Left renal cortex interstitium (tissue), 4 donors: ENCODE results near the gene TMEM163. TPM values are rescaled to one million over a fixed set of nuclear protein-coding genes. Genes with fewer than 3 reads are reported as not detected.
"Not testable (repeated sequence)": the region's sequence is repeated elsewhere in the genome, so short reads cannot be mapped to it uniquely, and the experiment has no call there.

Source experiments
- DNase-seq, 4 donors: peaks; one replicate each; pipeline ENCODE4 v3.0.0-alpha.2; 2013; ENCODE audit warnings: low read depth in 4 of 4, low spot score in 2 of 4, missing footprints in 1 of 4
- polyA plus RNA-seq, 4 donors: library from polyadenylated mRNA; unstranded; fragments of 120-200 nt; gene quantifications; one replicate each; pipeline ENCODE4 v1.2.1, GENCODE V29; 2013; ENCODE audit not compliant: insufficient read length in 4 of 4

TMEM163 gene
- polyA plus RNA-seq, 4 donors: 0.87 to 2.4 (median 1.3) TPM

GRCh38 chr2:134583997-134584520 is 134.7 kb downstream of the TMEM163 start:
- no peak for DNase-seq

- no peak for DNase-seq
Observed at GRCh38 chr2:134583462-134583861, 135.3 kb downstream of the TMEM163 start.

DNA sequence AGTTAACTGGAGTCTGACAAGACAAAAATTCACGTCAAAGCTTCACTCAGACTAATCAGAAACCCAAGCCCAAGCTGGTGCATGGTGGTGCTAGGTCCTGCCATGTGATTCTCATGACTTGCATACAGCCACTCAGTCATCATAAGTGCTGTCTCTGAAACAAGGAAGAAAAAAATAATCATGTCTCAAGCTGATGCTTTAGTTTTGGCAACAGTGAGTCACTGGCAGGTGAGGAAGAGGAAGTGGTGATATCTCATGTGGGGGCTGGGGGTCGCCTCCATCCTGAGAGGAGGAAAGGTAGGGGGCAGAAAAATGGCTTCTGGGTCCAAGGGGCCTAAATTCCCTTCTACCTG is 136.3 kb downstream of the TMEM163 start:
- no peak for DNase-seq

GRCh38 chr2:134581877-134582546 is 136.8 kb downstream of the TMEM163 start:
- DNase-seq: no peak

DNA sequence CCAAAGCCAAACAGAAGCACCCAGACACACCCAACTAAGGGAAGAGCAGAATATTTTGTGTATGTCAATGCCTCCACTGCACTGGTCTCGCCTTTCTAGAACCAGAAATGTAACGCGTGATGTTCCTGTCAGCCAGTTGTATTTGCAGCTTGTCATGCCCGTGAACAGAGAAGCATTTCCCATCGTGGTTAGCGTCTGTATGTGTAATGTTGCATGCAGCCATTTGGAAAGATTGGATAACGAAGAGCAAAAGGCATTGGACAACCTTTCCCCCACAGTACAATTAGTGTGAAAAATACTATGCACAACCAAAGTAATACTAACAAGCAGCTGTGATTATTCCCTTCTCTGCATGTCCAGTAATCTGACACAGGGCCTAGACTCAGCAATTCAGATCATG is 140.5 kb downstream of the TMEM163 start:
- no peak for DNase-seq

DNA sequence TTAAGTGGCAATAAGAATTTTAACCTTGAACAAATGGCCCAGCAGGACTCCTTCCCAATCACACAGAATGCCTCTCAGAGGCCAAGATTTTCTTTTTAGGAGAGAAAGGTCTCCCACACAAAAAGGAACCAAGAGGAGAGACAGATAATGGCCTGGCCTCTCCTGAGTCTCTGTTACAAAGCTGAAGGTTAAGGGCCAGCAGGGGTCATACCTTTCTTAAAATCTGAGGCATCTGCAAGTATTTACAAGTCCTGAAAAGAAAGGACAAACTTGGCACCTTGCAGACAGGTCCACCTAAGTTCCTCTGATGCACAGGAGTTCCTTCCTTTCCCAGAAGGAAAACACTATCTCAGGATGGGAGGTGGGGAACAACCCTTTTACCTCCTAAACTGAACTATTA is 142.3 kb downstream of the TMEM163 start:
- no peak for DNase-seq

- DNase-seq: no peak
Observed at GRCh38 chr2:134575888-134576287, 142.9 kb downstream of the TMEM163 start.

DNA sequence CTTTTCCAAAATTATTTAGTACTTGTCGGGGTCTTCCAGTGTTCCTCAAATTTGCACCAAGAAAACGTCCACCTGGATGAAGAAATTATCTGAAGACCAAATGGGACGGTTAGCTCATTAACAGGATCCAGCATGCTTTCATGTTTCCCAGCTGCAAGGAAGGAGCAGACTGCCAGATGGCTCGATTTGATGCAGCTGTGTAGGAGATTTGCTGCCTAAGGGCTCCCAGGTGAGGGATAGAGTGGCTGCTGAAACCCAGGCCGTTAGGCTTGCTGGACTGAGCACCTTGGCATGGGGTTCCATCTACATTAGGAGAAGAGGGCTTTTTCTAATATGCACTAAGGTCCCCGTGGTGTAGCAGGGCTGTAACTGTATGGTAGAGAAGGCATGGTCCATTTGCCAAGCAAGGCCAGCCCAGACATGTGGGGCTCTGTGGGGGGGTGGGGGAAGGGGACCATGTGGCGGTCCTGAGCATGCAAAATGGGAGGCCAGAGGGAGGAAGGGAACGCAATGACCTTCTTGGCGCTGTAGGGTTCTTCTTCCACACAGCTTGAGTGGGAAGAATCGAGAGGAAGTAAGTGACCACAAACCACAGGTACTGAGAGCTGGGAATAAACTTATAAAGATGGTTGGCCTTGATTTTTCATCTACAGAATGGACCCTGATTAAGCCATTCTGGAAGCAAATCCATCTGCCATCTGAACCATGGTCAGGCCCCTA is 144.0 kb downstream of the TMEM163 start:
- no peak for DNase-seq

DNA sequence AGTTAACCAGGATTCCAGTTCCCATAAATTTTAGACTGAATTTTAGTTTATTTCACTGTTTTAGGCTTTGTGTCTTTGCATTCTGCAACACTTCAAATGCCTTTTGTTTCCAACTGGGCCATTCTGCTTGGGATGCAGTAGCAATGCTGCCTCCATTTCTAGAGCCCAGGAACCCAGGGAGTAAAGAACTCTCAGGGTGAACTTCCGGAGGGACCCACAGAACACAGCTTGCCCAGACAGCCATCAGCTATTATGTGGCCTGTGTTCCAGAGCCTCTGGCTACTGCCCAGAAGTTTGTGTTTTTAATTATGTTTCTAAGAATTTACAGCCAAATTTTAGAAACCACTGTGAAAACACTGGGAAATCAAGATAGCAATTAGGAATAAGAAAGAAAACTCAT is 145.1 kb downstream of the TMEM163 start:
- DNase-seq: no peak

DNA sequence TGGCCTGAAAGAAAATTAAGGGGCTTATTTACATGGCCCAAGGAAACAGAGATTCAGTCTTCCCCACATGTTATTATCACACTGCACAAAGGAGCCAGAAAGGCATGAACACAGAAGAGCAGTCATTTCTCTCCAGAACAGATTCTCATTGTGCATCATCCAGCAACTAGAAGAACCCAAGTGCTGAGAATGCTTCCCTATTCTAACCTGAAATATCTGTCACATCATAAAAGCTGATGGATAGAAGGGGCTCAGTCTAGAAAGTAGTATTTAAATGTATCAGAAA is 145.8 kb downstream of the TMEM163 start:
- no peak for DNase-seq

- no peak for DNase-seq
Observed at GRCh38 chr2:134572314-134573084, 146.3 kb downstream of the TMEM163 start.

GRCh38 chr2:134570676-134571075 is 148.1 kb downstream of the TMEM163 start:
- DNase-seq: no peak

DNA sequence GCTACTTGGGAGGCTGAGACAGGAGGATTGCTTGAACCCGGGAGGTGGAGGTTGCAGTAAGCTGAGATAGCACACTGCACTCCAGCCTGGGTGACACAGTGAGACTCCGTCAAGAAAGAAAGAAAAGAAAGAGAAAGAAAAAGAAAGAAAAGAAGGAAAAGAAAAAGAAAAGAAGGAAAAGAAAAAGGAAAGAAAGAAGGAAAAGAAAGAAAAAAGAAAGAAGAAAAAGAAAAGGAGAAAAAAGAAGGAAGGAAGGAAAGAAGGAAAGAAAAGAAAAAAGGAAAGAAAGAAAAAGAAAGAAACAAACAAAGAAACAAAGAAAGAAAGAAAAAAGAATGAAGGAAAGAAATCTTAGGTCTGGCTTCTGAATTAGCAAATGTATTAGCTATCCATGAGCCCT is 150.4 kb downstream of the TMEM163 start:
- no peak for DNase-seq

GRCh38 chr2:134567666-134568065 is 151.1 kb downstream of the TMEM163 start:
- no peak for DNase-seq

GRCh38 chr2:134564955-134565354 is 153.8 kb downstream of the TMEM163 start:
- DNase-seq: not testable (repeated sequence)

- no peak for DNase-seq
Observed at GRCh38 chr2:134564549-134564948, 154.3 kb downstream of the TMEM163 start.

DNA sequence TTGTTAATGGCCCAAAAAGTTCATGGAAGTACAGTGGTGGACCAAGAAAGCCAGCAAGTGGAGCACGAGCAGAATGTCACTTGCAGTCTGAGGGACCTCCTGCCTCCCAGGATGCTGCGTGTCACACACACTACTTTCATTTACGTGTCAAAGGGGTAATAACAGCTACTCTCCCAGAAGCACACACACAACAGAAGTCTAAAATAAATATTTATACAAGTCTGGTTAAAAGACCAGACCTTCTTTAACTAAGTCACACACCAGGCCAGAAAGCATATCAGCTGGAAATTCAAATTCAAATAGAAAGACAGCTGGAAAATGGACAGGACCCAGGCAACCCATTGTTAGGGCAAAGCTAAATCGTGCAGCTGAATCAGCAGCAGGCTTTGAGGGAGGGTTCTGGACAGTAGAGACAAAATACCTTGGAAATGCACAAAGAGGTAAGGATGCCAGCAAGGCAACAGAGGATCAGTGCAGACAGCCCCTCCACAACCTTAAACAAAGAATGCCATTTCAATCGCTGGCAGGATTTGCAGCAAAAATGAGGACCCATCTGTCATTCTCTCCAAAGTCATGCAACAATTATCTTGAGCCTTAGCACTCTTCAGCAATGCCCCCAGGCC is 160.5 kb downstream of the TMEM163 start:
- DNase-seq: no peak

DNA sequence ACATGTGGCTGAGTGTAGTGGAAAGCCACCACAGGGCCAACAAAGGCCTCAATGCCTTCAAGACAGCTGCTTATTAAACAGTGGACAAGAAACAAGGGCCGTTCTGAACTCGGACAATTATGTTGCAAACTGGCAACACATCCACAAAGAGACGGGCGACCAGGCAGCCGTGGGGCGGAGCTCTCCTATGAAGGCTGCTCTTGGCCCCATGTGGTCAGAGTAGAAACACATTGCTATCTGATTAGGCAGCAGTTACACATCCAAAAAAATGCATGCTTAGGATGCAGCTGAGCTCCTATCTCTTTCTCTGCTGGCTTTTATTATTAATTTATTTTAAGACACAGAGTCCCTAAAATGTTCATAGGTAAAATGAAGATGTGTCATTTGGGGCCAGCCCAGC is 163.4 kb downstream of the TMEM163 start:
- DNase-seq: no peak

- no peak for DNase-seq
Observed at GRCh38 chr2:134553657-134554056, 165.1 kb downstream of the TMEM163 start.

- no peak for DNase-seq
Observed at GRCh38 chr2:134550566-134551164, 168.1 kb downstream of the TMEM163 start.

- DNase-seq: no peak
Observed at GRCh38 chr2:134549104-134549503, 169.7 kb downstream of the TMEM163 start.
